KMS-11 (cell line): ENCODE results near the gene SH2D1A.

Experiments used
- H2AFZ ChIP-seq: fragments of 200-600 bp; sonication (generic); 2 replicates; pipeline ENCODE4 v1.6.1; 2016; ENCODE audit warnings: antibody characterized with exemption, mixed run types, low read depth
- H3K27ac ChIP-seq: fragments of 200-600 bp; sonication (generic); 2 replicates; pipeline ENCODE4 v1.6.1; 2016; ENCODE audit warnings: mild to moderate bottlenecking, mixed run types
- H3K27me3 ChIP-seq: fragments of 200-600 bp; sonication (generic); 2 replicates; pipeline ENCODE4 v1.6.1; 2017; ENCODE audit warnings: mild to moderate bottlenecking, low read depth, mixed run types, moderate library complexity; ENCODE audit not compliant: insufficient read depth
- H3K36me3 ChIP-seq: fragments of 200-600 bp; sonication (generic); 2 replicates; pipeline ENCODE4 v1.6.1; 2017; ENCODE audit warnings: mild to moderate bottlenecking, mixed run types; ENCODE audit not compliant: insufficient read depth
- H3K4me1 ChIP-seq: fragments of 200-600 bp; sonication (generic); 2 replicates; pipeline ENCODE4 v1.6.1; 2016; ENCODE audit warnings: mild to moderate bottlenecking, low read depth, mixed run types; ENCODE audit not compliant: poor library complexity, severe bottlenecking
- H3K4me2 ChIP-seq: fragments of 200-600 bp; sonication (generic); 2 replicates; pipeline ENCODE4 v1.7.0; 2016; ENCODE audit warnings: mild to moderate bottlenecking, mixed run types
- H3K4me3 ChIP-seq: fragments of 200-600 bp; sonication (generic); IDR thresholded peaks from 2 replicates; pipeline ENCODE4 v1.6.1; 2017; ENCODE audit warnings: low read depth, low read length, mixed read lengths; ENCODE audit not compliant: insufficient read depth
- H3K79me2 ChIP-seq: fragments of 200-600 bp; sonication (generic); 2 replicates; pipeline ENCODE4 v1.6.1; 2016; ENCODE audit warnings: low read depth, mixed run types; ENCODE audit not compliant: insufficient read depth
- H3K9ac ChIP-seq: fragments of 200-600 bp; sonication (generic); 2 replicates; pipeline ENCODE4 v1.6.1; 2016; ENCODE audit warnings: mild to moderate bottlenecking, mixed run types
- H4K20me1 ChIP-seq: fragments of 200-600 bp; sonication (generic); 2 replicates; pipeline ENCODE4 v1.6.1; 2016; ENCODE audit warnings: mild to moderate bottlenecking, mixed run types; ENCODE audit not compliant: insufficient read depth
- TF ChIP-seq, protein P1 (sequence below): fragments of 200-600 bp; sonication (generic); conservative IDR thresholded peaks from 2 replicates; pipeline ENCODE4 v1.6.1; 2017; ENCODE audit warnings: low read depth, mild to moderate bottlenecking, antibody characterized with exemption, low read length, moderate library complexity, mixed read lengths

The SH2D1A gene

GRCh38 chrX:124378643-124379042, 32.3 kb downstream of the SH2D1A start:
- H3K4me3 ChIP-seq, result no peak overlapping the region
- peak overlapping the region; percentile 39; the same call in 1 of the 2 replicates for H3K27ac ChIP-seq
- no peak overlapping the region for H3K9ac ChIP-seq
- H4K20me1 ChIP-seq, result no peaks in the 10 kb centered on the region
- H3K79me2 ChIP-seq, result no peaks in the 10 kb centered on the region
- H3K4me1 ChIP-seq, result peaks cover 42% of the 10 kb centered on the region
- no peaks in the 10 kb centered on the region for H3K36me3 ChIP-seq
- peak overlapping the region; percentile 46; the same call in 1 of the 2 replicates for H2AFZ ChIP-seq
- H3K4me2 ChIP-seq, result peak overlapping the region; percentile 71
- H3K27me3 ChIP-seq, result no peaks in the 10 kb centered on the region
- TF ChIP-seq, protein P1, sequence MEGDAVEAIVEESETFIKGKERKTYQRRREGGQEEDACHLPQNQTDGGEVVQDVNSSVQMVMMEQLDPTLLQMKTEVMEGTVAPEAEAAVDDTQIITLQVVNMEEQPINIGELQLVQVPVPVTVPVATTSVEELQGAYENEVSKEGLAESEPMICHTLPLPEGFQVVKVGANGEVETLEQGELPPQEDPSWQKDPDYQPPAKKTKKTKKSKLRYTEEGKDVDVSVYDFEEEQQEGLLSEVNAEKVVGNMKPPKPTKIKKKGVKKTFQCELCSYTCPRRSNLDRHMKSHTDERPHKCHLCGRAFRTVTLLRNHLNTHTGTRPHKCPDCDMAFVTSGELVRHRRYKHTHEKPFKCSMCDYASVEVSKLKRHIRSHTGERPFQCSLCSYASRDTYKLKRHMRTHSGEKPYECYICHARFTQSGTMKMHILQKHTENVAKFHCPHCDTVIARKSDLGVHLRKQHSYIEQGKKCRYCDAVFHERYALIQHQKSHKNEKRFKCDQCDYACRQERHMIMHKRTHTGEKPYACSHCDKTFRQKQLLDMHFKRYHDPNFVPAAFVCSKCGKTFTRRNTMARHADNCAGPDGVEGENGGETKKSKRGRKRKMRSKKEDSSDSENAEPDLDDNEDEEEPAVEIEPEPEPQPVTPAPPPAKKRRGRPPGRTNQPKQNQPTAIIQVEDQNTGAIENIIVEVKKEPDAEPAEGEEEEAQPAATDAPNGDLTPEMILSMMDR, result no peak

DNA sequence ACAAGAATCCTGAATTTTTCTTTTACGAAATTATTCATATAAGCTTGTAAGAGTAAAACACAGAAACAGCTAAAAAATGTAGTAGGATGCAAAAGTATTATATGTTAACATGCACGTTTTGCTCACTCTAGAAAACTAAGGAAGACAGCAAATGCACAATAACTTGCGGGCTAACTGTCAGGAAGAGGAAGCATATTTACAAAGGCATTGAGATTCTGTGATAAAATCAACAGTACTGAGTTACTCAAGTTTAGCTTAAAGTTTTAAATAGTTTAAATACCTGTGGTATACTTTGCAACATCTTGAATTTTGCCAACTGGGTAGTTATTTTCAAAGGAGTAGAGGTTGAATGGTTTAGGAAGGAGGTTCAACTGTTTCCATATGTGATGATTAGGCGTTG, 37.0 kb downstream of the SH2D1A start:
- H2AFZ ChIP-seq, result no peak overlapping the region
- peaks cover 44% of the 10 kb centered on the region for H3K4me1 ChIP-seq
- H3K27ac ChIP-seq, result no peak overlapping the region
- no peaks in the 10 kb centered on the region for H3K36me3 ChIP-seq
- H3K4me3 ChIP-seq, result no peak overlapping the region
- TF ChIP-seq, protein P1, result no peak
- H3K27me3 ChIP-seq, result no peaks in the 10 kb centered on the region
- no peak overlapping the region for H3K9ac ChIP-seq
- H3K79me2 ChIP-seq, result no peaks in the 10 kb centered on the region
- H3K4me2 ChIP-seq, result no peak overlapping the region
- no peaks in the 10 kb centered on the region for H4K20me1 ChIP-seq

GRCh38 chrX:124386401-124386800, 40.0 kb downstream of the SH2D1A start:
- H3K4me1 ChIP-seq, result peaks cover 14% of the 10 kb centered on the region
- no peak overlapping the region for H2AFZ ChIP-seq
- no peak overlapping the region for H3K9ac ChIP-seq
- H3K4me3 ChIP-seq, result no peak overlapping the region
- H3K4me2 ChIP-seq, result no peak overlapping the region
- H3K27me3 ChIP-seq, result no peaks in the 10 kb centered on the region
- no peak overlapping the region for H3K27ac ChIP-seq
- H3K79me2 ChIP-seq, result no peaks in the 10 kb centered on the region
- H4K20me1 ChIP-seq, result no peaks in the 10 kb centered on the region
- no peaks in the 10 kb centered on the region for H3K36me3 ChIP-seq
- TF ChIP-seq, protein P1, result no peak

DNA sequence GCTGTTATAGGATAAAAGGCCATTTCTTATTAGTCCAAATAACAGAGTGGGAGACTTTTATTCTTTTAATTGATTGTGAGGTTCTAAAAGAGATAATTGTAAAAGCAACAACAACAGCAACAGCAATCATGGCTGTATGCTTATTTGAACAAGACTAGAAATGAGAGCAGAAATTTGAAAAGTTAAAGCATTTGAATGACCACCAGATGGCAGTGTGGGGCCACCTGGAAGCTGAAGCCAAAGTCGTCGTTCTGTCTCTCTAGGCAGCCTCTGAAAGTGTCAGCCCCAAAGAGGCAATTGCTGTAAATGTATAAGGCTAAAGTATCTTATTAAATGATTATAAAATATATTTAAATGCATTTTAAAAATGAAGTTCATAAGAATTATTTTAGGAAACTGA, 42.2 kb downstream of the SH2D1A start:
- Histone ChIP-seq H4K20me1 (no peaks in the 10 kb centered on the region), H3K36me3 (no peaks in the 10 kb centered on the region), H3K4me1 (peaks cover 30% of the 10 kb centered on the region), H3K27me3 (no peaks in the 10 kb centered on the region), H3K79me2 (no peaks in the 10 kb centered on the region), H3K27ac (no peak overlapping the region), H3K9ac (no peak overlapping the region), H3K4me2 (no peak overlapping the region), H3K4me3 (no peak overlapping the region), H2AFZ (no peak overlapping the region)
- TF ChIP-seq, protein P1, result peak; percentile 76
